Stimulated activated CD8-positive, alpha-beta memory T cell treated with anti-CD3 and anti-CD28 coated beads, Interleukin-7, amount 100 ng/mL, for 24 hours (primary cell): ENCODE results near the gene CDHR5.
"Not testable (repeated sequence)": the region's sequence is repeated elsewhere in the genome, so short reads cannot be mapped to it uniquely, and the experiment has no call there.

Experiments used
- DNase-seq: peaks from one replicate; pipeline ENCODE4 v3.0.0-alpha.2; 2020; ENCODE audit warnings: low read depth

The CDHR5 gene, protein sequence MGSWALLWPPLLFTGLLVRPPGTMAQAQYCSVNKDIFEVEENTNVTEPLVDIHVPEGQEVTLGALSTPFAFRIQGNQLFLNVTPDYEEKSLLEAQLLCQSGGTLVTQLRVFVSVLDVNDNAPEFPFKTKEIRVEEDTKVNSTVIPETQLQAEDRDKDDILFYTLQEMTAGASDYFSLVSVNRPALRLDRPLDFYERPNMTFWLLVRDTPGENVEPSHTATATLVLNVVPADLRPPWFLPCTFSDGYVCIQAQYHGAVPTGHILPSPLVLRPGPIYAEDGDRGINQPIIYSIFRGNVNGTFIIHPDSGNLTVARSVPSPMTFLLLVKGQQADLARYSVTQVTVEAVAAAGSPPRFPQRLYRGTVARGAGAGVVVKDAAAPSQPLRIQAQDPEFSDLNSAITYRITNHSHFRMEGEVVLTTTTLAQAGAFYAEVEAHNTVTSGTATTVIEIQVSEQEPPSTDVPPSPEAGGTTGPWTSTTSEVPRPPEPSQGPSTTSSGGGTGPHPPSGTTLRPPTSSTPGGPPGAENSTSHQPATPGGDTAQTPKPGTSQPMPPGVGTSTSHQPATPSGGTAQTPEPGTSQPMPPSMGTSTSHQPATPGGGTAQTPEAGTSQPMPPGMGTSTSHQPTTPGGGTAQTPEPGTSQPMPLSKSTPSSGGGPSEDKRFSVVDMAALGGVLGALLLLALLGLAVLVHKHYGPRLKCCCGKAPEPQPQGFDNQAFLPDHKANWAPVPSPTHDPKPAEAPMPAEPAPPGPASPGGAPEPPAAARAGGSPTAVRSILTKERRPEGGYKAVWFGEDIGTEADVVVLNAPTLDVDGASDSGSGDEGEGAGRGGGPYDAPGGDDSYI

DNA sequence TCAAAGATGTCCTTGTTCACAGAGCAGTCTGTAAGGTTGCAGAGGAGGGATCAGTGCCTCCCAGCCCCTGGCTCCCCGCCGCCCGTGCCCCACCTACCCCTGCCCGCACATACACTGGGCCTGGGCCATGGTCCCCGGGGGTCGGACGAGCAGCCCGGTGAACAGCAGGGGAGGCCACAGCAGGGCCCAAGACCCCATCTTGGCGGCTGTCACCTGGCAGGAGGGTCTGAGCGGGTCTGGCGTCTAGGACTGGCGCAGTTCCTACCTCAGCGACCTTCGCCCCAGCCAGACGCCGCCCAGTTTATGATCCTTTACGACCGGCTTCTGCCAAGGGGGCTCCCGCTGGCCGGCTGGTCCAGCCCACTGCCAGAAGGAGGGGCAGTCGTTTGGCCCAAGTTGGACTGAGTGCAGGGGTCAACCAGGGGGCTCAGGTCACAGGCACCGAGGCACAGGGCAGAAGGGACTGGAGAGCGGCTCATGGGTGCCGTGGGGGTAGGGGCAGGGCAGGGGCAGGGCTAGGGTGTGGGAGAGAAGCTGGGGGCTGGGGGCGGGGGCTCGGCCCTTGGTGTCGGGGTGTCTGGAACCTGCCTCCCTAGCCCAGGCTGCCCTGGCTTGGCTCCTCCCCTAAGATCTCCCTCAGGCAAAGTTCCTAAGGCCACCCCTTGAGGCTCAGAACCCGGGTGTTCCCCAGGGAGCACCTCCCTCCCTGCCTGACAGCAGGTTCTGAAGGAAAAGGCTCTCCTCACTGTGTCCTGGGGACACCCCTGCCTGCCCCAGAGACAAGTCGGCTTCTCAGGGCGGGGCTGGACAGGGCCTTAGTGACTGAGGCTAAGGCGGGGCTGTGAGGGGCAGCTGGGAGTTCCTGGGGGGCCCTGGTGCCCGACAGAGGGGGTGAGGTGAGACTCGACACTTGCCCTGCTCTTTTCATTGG, at the start of gene CDHR5:
CDHR5 (minus strand) TSS at position 251 of the 931 bp plus-strand sequence; CDS start at position 198, 53 bp downstream.
- DNase-seq, result no peak

DNA sequence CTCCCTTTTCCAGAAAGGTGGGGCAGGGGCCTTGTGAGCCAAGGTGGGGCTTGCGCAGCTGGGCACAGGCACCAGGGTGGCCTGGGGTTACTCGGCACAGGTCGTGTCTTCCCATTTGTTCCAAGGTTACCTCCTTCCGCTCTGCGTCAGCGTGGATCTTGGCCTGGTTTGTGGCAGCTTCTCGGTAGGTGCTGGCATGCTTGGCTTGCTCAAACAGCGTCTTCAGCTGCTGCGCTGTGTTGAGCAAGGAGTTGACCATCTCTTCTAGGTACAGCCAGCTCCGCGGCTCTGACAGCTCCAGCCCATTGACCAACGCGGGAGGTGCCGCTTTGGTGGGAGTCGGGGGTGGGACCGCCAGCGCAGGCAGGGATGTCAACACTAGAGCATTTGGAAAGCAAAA, 49.7 kb upstream of the CDHR5 start:
- DNase-seq, result no peak

DNA sequence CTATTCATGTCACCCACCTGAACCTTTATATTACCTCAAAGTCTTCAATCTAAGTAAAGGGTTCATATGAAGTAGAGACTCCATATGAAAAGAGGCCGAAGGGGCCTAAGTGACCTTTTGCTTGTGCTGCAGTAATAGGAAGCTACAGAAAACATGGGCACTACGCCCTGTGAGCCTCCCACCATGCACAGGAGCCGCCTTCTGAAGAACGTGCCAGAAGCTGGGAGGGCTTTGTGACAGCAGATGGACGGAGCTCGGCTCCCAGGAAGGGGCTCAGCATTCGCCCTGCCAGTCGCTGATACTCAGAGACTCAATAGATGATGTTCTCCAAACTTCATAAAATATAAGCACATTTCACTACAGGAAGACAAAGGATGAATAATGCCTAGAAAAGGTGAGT, 49.1 kb upstream of the CDHR5 start:
- no peak for DNase-seq

DNA sequence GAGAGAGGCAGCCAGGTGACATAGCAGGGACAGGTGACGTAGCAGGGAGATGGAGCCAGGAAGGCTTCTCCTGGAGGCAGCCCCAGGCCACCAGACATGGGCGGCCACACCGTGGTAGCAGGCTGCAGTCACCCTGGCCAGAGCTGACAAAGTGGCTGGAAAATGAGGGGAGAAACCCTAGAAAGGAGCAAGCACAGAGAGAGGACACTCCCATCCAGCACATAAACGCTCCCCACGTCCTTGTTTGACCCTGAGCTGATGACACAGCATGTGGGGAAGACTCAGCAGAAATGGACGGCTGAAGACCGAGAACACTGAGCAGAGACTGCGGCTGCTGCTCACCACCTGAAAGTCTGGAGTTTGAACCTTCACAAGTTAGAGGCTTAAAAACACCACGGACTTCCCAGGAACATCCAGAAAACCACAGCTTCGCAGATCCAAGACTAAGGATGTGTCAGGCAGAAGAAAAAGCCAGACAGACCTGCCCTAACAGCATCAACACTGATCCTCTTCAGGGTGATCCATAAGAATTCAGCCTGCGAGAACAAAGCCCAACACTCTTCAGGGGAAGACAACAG, 41.0 kb upstream of the CDHR5 start:
- no peak for DNase-seq

DNA sequence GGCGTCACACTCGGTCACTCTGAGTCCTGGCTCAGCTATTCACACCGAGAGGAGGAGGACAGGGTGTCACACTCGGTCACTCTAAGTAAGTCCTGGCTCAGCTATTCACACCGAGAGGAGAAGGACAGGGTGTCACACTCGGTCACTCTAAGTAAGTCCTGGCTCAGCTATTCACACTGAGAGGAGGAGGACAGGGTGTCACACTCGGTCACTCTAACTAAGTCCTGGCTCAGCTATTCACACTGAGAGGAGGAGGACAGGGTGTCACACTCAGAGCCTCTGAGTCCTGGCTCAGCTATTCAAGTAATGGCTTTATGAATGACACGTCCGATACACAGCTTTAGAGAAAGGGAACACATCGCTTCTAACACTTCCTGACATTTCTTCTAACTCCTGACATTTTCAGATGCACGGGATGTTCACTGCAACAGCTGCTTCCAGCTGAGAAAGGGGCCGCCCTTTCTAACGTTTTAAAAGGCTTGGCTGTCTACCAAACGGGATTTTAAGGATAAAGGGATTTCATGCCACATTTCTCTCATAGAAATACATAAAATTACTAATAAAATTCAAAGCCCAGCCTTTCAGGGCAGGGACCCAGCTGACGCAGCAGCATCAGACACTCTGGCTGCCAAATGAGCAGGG, 40.4 kb upstream of the CDHR5 start:
- no peak for DNase-seq

DNA sequence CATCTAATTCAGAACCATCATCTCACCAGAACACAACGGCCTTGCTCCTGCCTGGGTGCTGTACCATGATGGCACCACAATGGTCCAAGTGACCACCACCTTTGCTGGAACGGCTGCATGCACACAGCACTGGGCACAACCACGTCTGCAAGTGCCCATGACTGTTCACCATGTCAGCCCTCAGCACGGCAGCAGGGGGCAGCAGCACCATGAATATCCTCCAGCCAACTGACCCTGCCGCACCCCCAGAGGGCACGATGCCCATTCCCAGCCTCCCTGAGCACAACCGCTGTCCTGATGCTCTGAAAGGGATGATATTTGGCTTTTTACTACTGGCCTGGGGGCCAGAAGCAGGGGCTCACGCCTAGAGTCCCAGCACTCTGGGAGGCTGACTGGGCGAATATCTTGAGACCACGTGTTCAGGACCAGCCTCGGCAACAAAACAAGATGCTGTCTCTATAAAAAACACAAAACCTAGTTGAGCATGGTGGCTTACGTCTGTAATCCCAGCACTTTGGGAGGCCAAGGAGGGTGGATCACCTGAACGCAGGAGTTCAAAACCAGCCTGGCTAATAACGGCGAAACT, 38.0 kb upstream of the CDHR5 start:
- no peak for DNase-seq

DNA sequence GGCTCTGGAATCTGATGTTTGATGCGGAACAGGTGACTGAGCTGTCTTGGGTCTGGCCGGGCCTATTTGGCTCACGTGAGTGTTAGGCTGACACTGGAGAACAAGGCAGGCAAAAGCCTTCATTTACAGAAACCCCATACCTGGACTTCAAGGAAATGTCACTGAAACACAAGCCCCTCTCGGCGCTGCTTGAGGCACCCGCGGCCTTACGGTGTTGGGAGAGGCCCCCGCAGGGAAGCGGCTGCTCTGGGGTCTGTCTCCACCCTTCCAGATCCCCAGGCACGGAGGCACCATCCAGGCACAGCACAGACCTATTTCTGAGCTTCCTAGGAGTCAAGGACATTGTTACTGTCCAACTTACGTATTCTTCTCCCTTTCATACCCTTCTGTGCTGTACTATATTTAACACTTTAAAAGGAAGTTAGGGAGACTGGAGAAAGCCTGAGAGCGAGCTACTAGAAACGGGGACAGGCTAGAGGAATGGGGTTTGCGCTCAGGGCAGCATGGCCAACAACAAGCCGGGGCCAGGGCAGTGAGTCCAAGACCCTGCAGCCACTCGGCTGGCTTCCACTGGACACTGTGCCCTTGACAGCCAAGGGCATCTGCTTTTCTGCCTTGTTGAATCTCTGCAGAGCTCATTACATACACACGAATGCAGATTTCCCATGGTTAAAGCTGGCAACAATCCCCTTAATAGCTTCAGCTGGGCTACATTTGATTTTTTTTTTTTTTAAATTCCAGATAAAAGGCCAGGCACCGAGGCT, 36.1 kb upstream of the CDHR5 start:
- no peak for DNase-seq

DNA sequence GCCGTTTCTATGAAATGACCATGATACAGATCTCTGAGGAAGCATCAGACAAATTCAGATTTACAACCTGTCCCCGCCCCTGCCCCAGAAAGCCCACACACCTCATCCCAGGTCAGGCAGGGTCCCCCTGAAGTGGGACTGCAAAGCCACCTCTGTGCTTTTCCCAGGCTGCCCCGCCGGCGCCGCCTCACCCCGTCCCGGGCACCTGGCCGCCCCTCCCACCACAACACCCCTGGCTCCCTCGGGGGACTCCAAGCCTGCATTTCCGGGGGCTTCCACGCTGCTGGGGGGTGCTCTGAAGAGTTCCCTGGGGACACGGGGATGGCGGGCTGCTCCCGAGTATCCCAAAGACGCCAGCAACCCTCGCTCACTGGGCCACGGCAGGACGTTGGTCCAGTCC, 35.5 kb upstream of the CDHR5 start:
- DNase-seq, result no peak

DNA sequence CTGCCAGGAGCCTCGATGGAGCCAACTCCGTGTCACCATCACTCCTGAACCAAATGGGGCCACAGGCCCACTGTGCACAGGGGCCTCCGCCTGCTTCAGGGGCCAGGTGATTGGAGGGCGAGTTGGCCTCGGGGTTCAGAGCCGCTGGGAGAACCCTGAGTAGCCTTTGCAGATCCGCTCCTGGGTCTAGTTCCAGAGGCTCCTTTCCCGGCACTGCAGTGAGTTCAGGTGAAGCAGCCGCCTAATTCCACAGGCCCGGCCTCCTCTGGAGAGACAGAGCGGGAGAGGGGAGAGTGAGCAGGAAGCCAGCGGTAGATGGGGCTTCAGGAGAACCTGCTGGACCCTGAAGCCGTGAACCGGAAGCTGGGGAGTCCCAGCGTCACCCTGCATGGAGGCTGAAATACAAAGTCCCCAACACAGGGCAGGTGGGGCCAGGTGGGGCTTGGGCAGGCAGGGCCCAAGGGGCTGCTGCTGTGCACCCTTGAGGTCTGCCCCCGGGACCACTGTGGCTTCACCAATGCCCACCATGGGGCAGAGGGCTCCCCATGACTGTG, 34.9 kb upstream of the CDHR5 start:
- no peak for DNase-seq

DNA sequence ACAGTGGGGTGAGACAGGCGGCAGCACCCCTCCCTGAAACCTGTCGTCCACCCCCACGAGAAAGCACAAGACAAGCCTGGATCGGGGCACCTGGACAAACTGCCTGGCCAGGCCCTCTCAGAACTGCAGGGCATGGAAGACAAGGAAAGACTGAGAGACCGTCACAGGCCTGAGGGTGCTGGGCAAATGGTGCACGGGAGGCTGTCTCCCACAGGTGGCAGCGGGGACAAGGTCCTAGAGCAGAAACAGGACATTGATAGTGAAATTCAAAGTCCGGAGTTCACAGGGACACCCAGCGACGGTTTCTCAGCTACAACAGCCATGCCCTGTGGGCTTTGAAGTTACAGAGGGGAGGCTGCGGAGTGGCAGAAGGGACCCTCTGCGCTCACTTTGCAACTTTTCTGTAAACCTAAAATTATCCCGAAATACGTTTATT, 33.0 kb upstream of the CDHR5 start:
- no peak for DNase-seq

DNA sequence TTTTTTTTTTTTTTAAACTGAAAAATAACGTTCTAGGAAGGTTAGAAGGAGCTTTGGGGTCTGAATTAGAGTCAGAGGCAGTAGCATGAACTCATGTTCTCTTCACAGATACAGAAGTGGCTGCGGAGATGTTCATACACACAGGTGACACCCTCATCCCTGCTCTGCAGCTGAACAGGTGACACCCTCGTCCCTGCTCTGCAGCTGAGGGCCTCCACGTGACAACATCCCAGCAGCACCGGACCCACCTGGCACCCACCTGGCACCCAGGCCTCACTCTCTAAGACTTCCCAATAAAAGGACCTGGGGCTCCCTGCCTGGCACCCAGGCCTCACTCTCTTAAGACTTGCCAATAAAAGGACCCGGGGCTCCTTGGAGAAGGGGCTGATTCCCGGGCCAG, 32.1 kb upstream of the CDHR5 start:
- no peak for DNase-seq

DNA sequence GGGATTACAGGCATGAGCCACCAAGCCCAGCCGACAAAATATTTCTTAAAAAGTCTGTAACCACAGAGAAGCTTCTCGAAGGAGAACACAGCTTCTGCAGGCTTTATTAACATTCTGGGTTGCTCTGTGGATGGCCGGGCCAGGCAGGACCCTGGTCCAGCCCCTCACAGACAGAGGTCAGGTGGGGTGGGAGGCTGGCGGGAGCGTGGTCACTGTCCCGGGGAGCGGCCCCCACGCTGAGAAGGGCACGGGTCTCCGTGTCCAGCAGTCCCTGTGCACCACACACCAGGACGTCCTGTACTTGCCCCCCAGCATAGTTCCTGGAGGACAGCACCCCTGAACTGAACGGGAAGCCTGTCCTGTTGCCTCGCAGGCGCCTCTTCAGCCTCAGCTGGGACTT, 31.7 kb upstream of the CDHR5 start:
- no peak for DNase-seq

DNA sequence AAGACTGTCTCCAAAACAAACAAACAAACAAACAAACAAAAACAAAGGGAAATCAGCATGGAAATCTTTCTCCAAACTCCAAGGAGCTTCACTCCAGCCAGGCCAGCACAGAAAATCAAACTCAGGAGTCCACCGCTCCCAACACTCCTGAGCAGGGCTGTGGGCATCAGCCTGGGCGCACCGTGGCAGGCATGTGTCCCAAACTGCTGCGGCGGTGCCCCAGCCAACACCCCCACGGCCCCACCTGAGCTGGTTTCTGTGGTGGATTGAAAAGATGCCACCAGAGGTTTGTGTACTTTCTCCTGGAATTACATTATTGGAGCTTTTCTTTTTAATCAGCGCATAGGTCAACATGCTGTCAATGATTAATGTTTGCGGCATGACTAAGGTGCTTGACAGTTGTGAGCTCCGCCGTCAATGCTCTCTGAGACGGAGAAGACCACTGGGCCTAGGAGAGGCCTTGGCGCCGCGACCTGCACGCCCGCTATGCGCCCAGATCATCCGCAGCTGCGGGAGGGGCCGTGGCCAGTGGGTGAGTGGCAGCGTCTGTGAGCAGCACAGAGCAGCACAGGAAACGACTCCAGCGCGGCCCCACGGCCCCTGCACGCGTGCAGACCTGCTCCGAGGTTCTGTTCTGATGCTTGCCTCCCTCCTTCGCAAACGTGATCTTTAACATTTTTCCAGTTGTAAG, 30.4 kb upstream of the CDHR5 start:
- no peak for DNase-seq

DNA sequence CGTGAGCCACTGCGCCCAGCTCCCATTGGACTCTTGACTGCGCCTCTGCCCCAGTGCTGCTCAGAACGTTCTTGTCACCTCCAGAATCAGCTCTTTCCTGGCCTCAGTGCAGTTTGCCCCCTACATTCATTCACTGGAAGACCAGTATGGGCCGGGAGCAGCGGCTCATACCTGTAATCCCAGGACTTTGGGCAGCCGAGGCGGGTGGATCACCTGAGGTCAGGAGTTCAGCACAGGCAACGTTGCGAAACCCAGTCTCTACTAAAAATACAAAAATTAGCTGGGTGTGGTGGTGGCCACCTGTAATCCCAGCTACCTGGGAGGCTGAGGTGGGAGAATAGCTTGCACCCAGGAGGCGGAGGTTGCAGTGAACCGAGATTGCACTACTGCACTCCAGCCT, 29.7 kb upstream of the CDHR5 start:
- DNase-seq, result not testable (repeated sequence)

DNA sequence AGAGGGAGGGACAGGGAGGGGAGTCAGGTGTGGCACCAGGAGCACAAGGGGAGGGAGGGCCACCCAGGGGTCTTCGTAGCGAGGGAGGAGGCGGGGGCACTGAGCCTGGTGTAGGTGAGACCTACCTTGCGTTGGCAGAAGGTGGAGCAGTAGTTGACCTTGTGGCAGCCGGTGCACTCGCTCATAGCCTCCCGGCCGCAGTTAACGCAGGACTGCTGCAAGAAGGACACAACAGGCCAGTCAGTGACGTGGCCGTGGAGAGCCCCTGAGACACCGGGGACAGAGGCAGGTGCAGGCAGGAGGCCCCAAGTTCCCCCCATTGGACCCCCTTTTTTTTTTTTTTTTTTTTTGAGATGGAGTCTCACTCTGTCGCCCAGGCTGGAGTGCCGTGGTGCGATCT, 29.1 kb upstream of the CDHR5 start:
- no peak for DNase-seq

DNA sequence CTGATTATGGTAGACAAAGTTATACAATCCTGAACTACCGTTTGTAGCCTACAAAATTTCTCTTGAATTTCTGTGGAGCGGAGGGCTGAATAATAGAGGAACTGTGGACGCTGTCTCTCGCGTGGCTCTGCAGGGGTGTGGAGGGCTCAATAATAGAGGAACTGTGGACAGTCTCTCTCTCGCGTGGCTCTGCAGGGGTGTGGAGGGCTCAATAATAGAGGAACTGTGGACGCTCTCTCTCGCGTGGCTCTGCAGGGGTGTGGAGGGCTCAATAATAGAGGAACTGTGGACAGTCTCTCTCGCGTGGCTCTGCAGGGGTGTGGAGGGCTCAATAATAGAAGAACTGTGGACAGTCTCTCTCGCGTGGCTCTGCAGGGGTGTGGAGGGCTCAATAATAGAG, 28.4 kb upstream of the CDHR5 start:
- DNase-seq, result not testable (repeated sequence)

DNA sequence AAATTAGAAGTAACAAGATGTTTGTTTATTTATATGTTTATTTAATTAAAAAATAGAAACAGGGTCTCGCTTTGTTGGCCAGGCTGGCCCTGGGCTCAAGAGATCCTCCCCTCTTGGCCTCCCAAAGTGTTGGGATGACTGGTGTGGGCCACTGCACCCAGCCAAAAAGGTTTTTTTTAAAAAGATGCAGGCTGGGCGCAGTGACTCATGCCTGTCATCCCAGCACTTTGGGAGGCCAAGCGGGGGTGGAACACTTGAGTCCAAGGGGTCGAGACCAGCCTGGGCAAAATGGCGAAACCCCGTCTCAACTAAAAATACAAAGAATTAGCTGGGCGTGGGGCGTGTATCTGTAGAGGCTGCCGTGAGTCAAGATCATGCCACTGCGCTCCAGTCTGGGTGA, 25.7 kb upstream of the CDHR5 start:
- no peak for DNase-seq

DNA sequence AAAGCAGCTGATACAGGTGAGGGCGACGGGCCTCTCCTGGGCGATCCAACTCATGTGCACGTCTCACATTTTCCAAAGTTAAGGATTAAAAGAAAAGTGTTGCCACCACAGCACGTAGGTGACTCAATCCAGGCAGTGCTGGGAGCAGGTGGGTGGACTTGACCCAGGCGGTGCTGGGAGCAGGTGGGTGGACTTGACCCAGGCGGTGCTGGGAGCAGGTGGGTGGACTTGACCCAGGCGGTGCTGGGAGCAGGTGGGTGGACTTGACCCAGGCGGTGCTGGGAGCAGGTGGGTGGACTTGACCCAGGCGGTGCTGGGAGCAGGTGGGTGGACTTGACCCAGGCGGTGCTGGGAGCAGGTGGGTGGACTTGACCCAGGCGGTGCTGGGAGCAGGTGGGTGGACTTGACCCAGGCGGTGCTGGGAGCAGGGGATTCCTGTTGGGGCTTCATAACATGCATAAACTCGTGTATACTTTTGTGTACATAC, 23.0 kb upstream of the CDHR5 start:
- not testable (repeated sequence) for DNase-seq

DNA sequence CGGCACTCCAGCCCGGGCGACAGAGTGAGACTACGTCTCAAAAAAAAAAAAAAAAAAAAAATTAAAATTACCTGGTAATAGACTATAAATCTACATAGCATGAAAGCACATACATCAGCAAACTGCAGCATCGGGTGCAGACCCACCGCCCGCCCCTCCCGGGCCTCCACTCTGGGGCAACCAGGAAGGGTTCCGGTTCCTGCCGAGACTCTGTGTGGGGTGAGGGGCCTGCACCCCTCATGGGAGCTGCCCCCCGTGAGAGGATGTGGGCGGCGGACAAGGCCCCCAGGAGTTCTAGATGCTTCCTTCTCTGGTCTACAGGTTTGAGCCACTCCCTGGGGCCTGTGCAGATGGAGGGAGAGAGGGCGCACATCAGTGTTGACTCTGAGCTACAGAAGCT, 21.5 kb upstream of the CDHR5 start:
- no peak for DNase-seq
